GM21360 (cell line): Measurements from ENCODE around the gene MAML3.

Experiments
- ATAC-seq: cut with Tn5 transposase; IDR thresholded peaks from one replicate; pipeline ENCODE4 v1.9.1; 2021; ENCODE audit warnings: mild to moderate bottlenecking, moderate library complexity; ENCODE audit not compliant: unreplicated experiment

MAML3 gene

DNA sequence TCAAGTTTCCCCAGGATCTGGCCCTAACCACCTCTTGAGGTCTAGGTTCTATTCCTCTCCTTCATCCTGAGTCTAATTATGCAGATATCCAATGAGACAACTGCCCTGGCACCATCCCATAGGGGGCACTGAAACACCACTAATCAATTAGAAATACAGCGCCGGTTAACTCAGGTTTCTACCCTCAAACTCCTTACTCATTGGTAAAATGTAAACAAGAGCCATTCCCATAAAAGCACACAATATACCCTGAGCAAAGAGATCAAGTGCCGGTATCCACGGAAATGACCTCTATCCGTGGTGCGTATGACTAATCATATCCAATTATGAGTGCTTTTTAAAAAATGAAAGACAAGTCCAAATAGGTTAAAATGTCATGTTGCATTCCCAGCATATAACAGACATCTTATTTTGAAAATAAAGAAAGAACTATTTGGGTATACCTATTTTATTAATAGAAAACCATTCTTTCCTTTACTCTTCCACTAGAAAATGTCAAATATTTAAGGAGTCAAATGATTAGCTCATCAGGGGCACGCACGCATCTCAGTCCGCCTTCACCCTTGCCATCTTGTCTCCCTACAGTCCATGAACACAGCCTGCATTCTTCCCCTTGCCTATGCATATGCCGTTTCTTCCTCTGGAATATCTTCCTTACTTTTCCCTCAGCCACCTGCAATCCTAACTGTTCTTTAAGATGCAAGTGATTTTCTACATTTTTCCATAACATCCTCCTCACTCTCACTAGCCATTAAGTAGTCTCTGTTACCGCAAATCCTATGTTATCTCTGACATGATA, 141.1 kb downstream of the MAML3 start:
- no peak for ATAC-seq

DNA sequence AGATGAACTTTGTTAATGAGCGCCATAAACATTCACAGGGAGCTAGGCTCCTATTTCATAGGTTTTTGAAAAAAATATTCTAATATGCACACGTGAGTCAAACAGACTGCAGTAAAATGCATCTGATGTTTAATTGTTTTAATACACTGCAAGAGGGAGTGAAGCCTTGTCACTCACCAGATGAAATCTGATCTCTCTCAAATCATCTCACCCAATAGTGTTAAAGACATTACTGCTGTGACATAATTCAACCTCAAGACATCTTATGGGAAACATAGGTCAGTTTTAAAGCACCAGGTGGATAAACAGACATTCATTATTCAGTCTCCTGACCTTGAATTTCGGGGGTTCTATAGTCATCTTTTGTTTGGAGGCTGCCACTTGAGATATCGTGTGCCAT, 148.3 kb downstream of the MAML3 start:
- no peak for ATAC-seq

DNA sequence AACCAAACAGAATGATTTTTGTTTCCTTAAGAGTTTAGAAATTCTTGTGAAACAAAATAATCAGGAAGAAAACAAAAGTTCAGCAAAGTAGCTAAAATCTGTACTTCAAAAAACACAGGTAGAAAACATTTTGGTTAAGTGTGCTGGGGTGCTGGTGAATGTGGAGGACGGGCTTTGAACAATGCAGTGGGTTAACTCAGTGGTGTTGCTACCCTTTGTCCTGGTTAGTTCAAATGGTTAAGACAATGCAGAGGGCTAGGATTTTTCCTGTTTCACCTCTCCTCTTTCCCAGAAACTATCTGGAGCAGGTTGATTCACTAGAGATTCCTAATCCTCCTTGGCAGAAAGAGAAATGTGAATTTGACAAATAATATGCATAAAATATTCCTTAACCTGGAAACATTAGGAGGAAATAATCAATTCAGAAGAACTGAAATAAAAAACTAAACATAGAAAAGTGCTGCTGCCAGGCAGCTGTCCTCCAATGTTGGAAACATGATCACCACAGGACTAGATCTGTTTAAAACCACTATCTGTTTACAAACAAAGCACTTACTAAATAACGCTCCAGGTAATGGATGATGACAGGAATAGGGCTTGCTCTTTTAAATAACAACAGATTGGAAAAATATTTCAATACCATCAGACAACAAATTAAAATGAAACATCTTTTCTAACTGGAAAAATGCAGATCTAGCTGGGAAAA, 148.9 kb downstream of the MAML3 start:
- no peak for ATAC-seq

GRCh38 chr4:140004549-140004895, 149.5 kb downstream of the MAML3 start:
- no peak for ATAC-seq

- ATAC-seq: no peak
Measured at GRCh38 chr4:140003876-140004548, 150.0 kb downstream of the MAML3 start.

DNA sequence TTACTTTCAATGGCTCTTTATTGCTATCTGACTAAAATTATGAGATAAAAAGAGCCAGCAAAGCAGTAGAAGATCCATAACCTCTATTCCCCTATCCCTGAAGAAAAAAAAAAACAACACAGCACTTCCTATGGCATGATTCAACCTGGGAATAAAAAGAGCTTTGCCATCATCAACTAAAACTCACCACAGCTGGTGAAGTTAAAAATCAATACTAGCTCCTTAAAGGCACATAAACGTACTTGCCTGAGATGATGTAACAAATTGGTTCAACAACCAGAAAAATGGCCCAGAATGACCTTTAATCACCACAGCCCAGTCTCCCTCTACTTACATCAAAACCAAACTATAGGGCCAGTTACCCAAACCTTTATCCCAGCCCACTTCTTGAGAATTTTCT, 153.8 kb downstream of the MAML3 start:
- ATAC-seq: no peak

DNA sequence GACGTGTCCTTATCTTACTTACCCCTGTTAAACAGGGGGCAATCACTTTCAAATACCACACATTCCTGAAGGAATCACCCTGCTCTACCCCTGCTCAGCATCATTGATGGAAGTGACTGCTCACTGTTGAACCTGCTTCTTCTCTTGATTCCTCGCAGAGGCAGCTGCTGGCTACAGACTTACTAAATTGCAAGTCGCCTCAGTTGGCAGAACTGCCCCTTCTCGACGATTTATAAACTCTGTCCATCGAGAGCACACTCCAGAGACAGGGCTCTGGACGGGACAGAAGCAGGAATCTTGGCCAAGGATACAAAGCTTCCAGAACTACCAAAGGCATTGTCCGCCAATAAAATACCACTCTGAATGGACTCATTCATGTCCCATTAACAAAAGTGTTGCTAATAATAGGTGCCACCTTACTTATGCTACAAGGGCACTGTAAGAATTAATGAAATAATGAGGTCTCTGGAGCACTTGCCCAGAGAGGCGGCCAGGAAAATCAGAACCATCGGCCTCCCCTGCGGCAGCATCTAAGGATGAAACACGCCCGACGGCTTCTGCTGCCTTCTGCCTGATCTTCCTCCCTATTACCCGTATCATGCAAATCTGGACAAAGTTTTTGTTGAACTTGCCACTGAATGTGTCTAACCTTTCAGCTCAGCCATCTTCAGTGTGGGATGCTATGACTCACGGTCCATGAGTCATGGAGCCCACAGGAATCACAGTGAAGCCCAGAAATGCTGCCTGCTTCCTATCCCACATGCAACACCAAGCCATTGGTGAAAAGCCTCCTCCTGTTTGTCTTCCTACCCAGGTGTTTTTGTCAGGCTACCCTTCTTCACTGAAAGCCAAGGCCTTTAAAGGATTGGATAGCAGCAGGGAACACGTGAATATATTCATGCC, 164.9 kb downstream of the MAML3 start:
- no peak for ATAC-seq

DNA sequence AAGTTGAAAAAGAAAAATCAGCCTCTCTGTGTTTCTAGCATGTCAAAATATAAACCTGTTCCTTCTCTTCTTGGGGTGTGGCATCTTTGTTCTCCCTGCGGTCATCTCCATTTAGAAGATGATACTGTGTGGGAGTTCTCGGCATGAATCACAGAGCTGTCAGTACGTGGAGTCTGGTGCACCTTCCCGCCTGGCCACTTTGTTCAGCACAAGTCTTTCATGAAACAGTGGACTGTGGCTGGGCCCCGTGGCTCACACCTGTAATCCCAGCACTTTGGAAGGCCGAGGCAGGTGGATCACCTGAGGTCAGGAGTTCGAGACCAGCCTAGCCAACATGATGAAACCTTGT, 166.5 kb downstream of the MAML3 start:
- no peak for ATAC-seq

GRCh38 chr4:139986689-139987501, 167.1 kb downstream of the MAML3 start:
- ATAC-seq: no peak

- ATAC-seq: no peak
Measured at GRCh38 chr4:139986106-139986505, 167.9 kb downstream of the MAML3 start.

GRCh38 chr4:139985401-139985800, 168.6 kb downstream of the MAML3 start:
- no peak for ATAC-seq

DNA sequence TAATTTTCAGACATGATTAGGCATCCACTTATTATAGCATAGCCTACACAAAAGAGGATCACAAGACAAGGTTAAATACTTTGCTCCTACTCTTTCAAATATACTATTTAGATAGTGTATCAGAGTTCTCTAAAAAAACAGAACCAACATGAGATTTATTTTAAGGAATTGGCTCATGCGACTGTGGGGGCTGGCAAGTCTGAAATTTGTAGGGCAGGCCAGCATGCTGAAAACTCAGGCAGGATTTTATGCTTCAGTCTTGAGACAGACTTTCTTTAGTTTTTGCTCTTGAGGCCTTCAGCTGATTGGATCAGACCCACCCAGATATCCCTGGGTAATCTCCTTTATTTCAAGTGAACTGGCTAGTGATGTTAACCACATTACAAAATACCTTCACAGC, 169.5 kb downstream of the MAML3 start:
- ATAC-seq: no peak

DNA sequence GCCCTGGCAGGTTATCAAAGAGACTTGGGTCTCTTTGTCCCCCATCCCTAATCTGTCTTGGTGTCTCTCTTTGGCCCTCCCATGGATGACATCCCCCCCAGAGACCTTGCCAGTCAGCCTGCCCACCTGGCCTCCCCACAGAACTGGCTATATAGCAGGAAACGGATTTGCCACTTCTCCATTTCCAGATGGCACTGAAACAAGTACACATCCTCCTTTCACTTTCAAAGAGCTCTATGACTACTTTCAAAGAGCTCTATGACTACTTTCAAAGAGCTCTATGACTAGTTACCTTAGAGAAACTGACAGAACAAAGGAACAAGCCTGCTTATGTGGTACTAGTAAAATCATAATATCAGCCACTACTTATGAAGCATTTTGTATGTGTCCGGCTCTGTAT, 175.3 kb downstream of the MAML3 start:
- peak; percentile 84 for ATAC-seq

- ATAC-seq: peak; percentile 47
Measured at GRCh38 chr4:139977838-139978609, 176.0 kb downstream of the MAML3 start.

DNA sequence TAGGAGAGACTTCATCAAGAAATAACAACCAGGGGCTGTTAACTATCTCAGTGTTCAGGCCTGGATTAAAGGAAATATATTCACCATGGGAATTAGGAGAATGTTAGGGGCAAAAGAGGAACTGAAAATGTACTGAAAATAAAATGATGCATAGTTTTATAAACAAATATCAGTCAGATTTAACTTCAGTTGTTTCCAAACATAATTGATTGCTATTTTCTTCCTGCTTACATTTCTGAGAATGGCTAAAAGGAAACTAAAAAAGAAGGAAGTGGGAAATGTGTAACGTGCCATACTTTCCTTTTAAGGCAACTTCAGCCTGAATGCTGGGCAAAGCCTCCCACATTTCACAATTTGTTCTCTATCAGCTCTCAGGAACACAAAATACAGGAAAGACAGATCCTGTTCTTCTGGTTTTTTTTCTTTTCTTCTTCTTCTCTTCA, 178.1 kb downstream of the MAML3 start:
- ATAC-seq: no peak

- ATAC-seq: no peak
Measured at GRCh38 chr4:139973616-139974015, 180.4 kb downstream of the MAML3 start.

GRCh38 chr4:139973015-139973414, 181.0 kb downstream of the MAML3 start:
- ATAC-seq: no peak

- no peak for ATAC-seq
Measured at GRCh38 chr4:139972305-139972704, 181.7 kb downstream of the MAML3 start.

- no peak for ATAC-seq
Measured at GRCh38 chr4:139971111-139971510, 182.9 kb downstream of the MAML3 start.
